Measurements from ENCODE around the gene HRAS. TPM values are rescaled to one million over a fixed set of nuclear protein-coding genes. Genes with fewer than 3 reads are reported as not detected.
A peak's percentile ranks its signal among the peaks of the same experiment; 100 is the strongest.

Gene HRAS
- total and polyA plus RNA-seq, 4 experiments from 2014 or later, result 12.9 to 42.5 (median 32.6) TPM

GRCh38 chr11:561148-562003 lies 26.0 kb upstream of the HRAS start:
- ChIA-PET CTCF (ENCODE audit: partially characterized antibody) (no interaction called here), POLR2A (ENCODE audit: partially characterized antibody) (interaction anchor here (1.0 to 7.1 kb wide), 8 partner anchors 8 to 55 kb away, joined by 3 to 56 read pairs (median 4); partner anchors contain the start of genes PHRF1 and RNH1)
- Mint-ChIP-seq H3K9me3 (no peaks in the 10 kb centered on the region), H3K36me3 (peaks cover 0 to 6% of the 10 kb centered on the region in 2 donors), H3K4me1 (peaks cover 8 to 17% (median 13%) of the 10 kb centered on the region in 4 donors), H3K27me3 (no peaks in the 10 kb centered on the region), H3K4me3 (peak overlapping the region; percentile 84 to 94 (median 89)), H3K27ac (peak overlapping the region in 5 of 7 donors; percentile 57 to 91 (median 77))
- no peaks in the 10 kb centered on the region for H3K27me3 ChIP-seq (ENCODE audit: insufficient read depth, low read length)
- peak overlapping the region; percentile 62 for H3K27ac ChIP-seq (ENCODE audit: low read depth, low read length)
- H3K9me3 ChIP-seq (ENCODE audit: control insufficient read depth in 1 of 2, low read length in 2 of 2), result no peaks in the 10 kb centered on the region
- intact Hi-C loops (cut with micrococcal nuclease), result loop anchor here (2.0 kb wide), 2 partner anchors 25 to 51 kb away; partner anchors contain the start of gene LRRC56
- peak in 2 of 5 donors; percentile 33 to 59 for DNase-seq
- peak overlapping the region; percentile 69 to 75 for H3K4me3 ChIP-seq (ENCODE audit: low read length in 2 of 2)
- H3K4me1 ChIP-seq (ENCODE audit: insufficient read depth, low read length), result peaks cover 21% of the 10 kb centered on the region
- no peaks in the 10 kb centered on the region for H3K36me3 ChIP-seq (ENCODE audit: insufficient read depth, low read length)

DNA sequence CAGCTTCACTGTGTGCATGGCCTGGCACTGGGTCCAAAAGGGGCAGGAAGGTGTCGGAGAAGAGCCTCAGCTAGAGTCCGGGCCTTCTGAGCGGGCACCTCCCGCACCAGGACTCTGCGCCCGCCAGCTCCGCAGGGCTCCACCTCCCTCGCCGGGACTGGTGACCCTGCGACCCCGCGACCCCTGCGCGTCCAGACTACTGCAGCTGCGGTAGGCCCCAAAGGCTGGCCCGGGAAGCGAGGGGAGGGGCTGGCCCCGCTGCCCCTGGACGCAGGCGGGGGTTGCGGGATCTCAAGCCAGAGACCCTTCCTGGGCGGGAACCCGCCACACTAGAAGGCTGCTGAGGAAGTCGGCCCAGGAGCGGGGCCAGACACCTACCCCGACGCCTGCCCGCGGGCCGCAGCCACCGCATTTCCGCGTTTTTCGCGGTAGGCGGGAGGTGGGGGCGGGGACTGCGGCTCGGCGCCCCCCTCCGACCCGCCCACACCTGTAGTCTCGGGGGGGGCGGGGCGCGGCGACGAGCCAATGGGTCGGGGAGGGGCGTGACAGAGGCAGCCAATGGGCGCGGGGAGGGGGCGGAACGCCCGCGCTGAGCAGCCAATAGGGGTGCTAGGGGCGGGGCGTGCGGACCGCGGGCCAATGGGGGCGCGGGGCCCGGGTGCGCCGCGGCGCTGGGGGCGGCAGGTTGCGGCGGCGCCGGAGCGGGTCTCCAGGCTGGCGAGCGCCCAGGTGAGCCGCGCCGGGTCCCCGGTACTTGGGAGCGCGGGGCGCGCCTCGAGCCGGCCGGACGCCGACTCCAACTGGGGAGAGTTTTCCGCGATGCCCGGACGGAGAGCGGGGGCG lies 25.1 kb upstream of the HRAS start, which contains the start of the genes LMNTD2 and RASSF7:
Gene LMNTD2 (minus strand): TSS at position 434 of the 843 bp plus-strand sequence. CDS start 22 bp downstream, at position 412.
Gene RASSF7 (plus strand): TSS at position 666 of the 843 bp plus-strand sequence. CDS start 799 bp downstream, outside the sequence.
- H3K4me3 Mint-ChIP-seq, result peak within 1 kb of the TSS; percentile 84 to 94 (median 89)
- Histone ChIP-seq H3K27ac (ENCODE audit: low read depth, low read length) (peak within 1 kb of the TSS; percentile 62), H3K4me3 (ENCODE audit: low read length in 2 of 2) (peak within 1 kb of the TSS; percentile 69 to 75), H3K27me3 (ENCODE audit: insufficient read depth, low read length) (no peaks in the 10 kb centered on the region), H3K9me3 (ENCODE audit: control insufficient read depth in 1 of 2, low read length in 2 of 2) (no peaks in the 10 kb centered on the region), H3K36me3 (ENCODE audit: insufficient read depth, low read length) (no peaks in the 10 kb centered on the region), H3K4me1 (ENCODE audit: insufficient read depth, low read length) (peaks cover 22% of the 10 kb centered on the region)
- peak; percentile 92 to 95 (median 92) for DNase-seq
- H3K4me1 Mint-ChIP-seq, result peaks cover 8 to 17% (median 13%) of the 10 kb centered on the region in 4 donors
- ChIA-PET POLR2A (ENCODE audit: partially characterized antibody) (interaction anchor here (0.9 to 7.1 kb wide), 14 partner anchors 8 to 354 kb away, joined by 3 to 56 read pairs (median 6); partner anchors contain the start of genes BET1L, IRF7, LRRC56 and PHRF1), CTCF (ENCODE audit: partially characterized antibody) (interaction anchor here (0.8 to 1.5 kb wide), 5 partner anchors 9 to 166 kb away, joined by 3 read pairs; partner anchors contain the start of genes DEAF1 and TMEM80)
- peaks cover 0 to 6% of the 10 kb centered on the region in 2 donors for H3K36me3 Mint-ChIP-seq
- intact Hi-C loops (cut with micrococcal nuclease), result loop anchor here (1.0 to 2.0 kb wide), 4 partner anchors 8 to 52 kb away; partner anchors contain the start of gene LRRC56
- no peaks in the 10 kb centered on the region for H3K9me3 Mint-ChIP-seq
- H3K27me3 Mint-ChIP-seq, result no peaks in the 10 kb centered on the region
- peak within 1 kb of the TSS; percentile 80 to 93 (median 89) for H3K27ac Mint-ChIP-seq

- Mint-ChIP-seq H3K4me1 (peaks cover 8 to 17% (median 13%) of the 10 kb centered on the region in 4 donors), H3K36me3 (peaks cover 0 to 6% of the 10 kb centered on the region in 2 donors), H3K9me3 (no peaks in the 10 kb centered on the region), H3K27me3 (no peaks in the 10 kb centered on the region), H3K4me3 (peak overlapping the region; percentile 66 to 81 (median 73)), H3K27ac (peak overlapping the region; percentile 77 to 93 (median 88))
- ChIA-PET POLR2A (ENCODE audit: partially characterized antibody) (interaction anchor here (0.9 to 2.1 kb wide), 12 partner anchors 9 to 353 kb away, joined by 3 to 28 read pairs (median 6); partner anchors contain the start of genes BET1L, DEAF1, IRF7 and LRRC56), CTCF (ENCODE audit: partially characterized antibody) (interaction anchor here (0.8 to 1.5 kb wide), 5 partner anchors 10 to 166 kb away, joined by 3 read pairs; partner anchors contain the start of genes DEAF1 and TMEM80)
- Histone ChIP-seq H3K27me3 (ENCODE audit: insufficient read depth, low read length) (no peaks in the 10 kb centered on the region), H3K36me3 (ENCODE audit: insufficient read depth, low read length) (no peaks in the 10 kb centered on the region), H3K4me3 (ENCODE audit: low read length in 2 of 2) (peak overlapping the region in 1 of 2 donors; percentile 37), H3K27ac (ENCODE audit: low read depth, low read length) (peak overlapping the region; percentile 57), H3K4me1 (ENCODE audit: insufficient read depth, low read length) (peaks cover 24% of the 10 kb centered on the region), H3K9me3 (ENCODE audit: control insufficient read depth in 1 of 2, low read length in 2 of 2) (no peaks in the 10 kb centered on the region)
- intact Hi-C loops (cut with micrococcal nuclease), result loop anchor here (1.0 to 5.0 kb wide), 5 partner anchors 8 to 237 kb away; partner anchors contain the start of genes LRRC56 and SLC25A22
- peak in 2 of 5 donors; percentile 25 to 39 for DNase-seq
Observed at GRCh38 chr11:559712-560304, 24.4 kb upstream of the HRAS start.

GRCh38 chr11:559020-559620 lies 23.7 kb upstream of the HRAS start:
- Mint-ChIP-seq H3K36me3 (peaks cover 0 to 6% of the 10 kb centered on the region in 2 donors), H3K9me3 (no peaks in the 10 kb centered on the region), H3K4me1 (peaks cover 8 to 17% (median 13%) of the 10 kb centered on the region in 4 donors), H3K27ac (peak overlapping the region in 6 of 7 donors; percentile 37 to 93 (median 66)), H3K27me3 (no peaks in the 10 kb centered on the region), H3K4me3 (peak overlapping the region in 1 of 8 donors; percentile 59)
- Histone ChIP-seq H3K36me3 (ENCODE audit: insufficient read depth, low read length) (no peaks in the 10 kb centered on the region), H3K4me1 (ENCODE audit: insufficient read depth, low read length) (peaks cover 30% of the 10 kb centered on the region), H3K4me3 (ENCODE audit: low read length in 2 of 2) (no peak overlapping the region), H3K9me3 (ENCODE audit: control insufficient read depth in 1 of 2, low read length in 2 of 2) (no peaks in the 10 kb centered on the region), H3K27ac (ENCODE audit: low read depth, low read length) (no peak overlapping the region), H3K27me3 (ENCODE audit: insufficient read depth, low read length) (no peaks in the 10 kb centered on the region)
- DNase-seq, result peak in 2 of 5 donors; percentile 37 to 56
- ChIA-PET POLR2A (ENCODE audit: partially characterized antibody) (interaction anchor here (0.9 to 2.1 kb wide), 7 partner anchors 10 to 163 kb away, joined by 3 to 28 read pairs (median 6); partner anchors contain the start of genes DEAF1, IRF7, LRRC56 and PHRF1), CTCF (ENCODE audit: partially characterized antibody) (interaction anchor here (0.8 to 1.5 kb wide), 2 partner anchors 11 to 136 kb away, joined by 3 read pairs; partner anchors contain the start of genes DEAF1 and TMEM80)
- intact Hi-C loops (cut with micrococcal nuclease), result loop anchor here (5.0 kb wide), 1 partner anchor 238 kb away; the partner anchor contains the start of gene SLC25A22

- intact Hi-C loops (cut with micrococcal nuclease), result loop anchor here (5.0 kb wide), 1 partner anchor 239 kb away; the partner anchor contains the start of gene SLC25A22
- H3K9me3 ChIP-seq (ENCODE audit: control insufficient read depth in 1 of 2, low read length in 2 of 2), result no peaks in the 10 kb centered on the region
- peak in 1 of 5 donors; percentile 43 for DNase-seq
- POLR2A ChIA-PET (ENCODE audit: partially characterized antibody), result interaction anchor here (1.6 to 2.1 kb wide), 2 partner anchors 17 to 164 kb away, joined by 4 to 28 read pairs; partner anchors contain the start of gene PHRF1
- Mint-ChIP-seq H3K36me3 (peaks cover 0 to 4% of the 10 kb centered on the region in 2 donors), H3K27me3 (no peaks in the 10 kb centered on the region), H3K4me1 (peaks cover 7 to 17% (median 12%) of the 10 kb centered on the region in 4 donors), H3K9me3 (no peaks in the 10 kb centered on the region), H3K4me3 (peak overlapping the region in 1 of 8 donors; percentile 20), H3K27ac (peak overlapping the region in 1 of 7 donors; percentile 93)
- H3K4me3 ChIP-seq (ENCODE audit: low read length in 2 of 2), result no peak overlapping the region
- CTCF ChIA-PET (ENCODE audit: partially characterized antibody), result no interaction called here
- no peaks in the 10 kb centered on the region for H3K27me3 ChIP-seq (ENCODE audit: insufficient read depth, low read length)
- H3K27ac ChIP-seq (ENCODE audit: low read depth, low read length), result no peak overlapping the region
- no peaks in the 10 kb centered on the region for H3K36me3 ChIP-seq (ENCODE audit: insufficient read depth, low read length)
- peaks cover 32% of the 10 kb centered on the region for H3K4me1 ChIP-seq (ENCODE audit: insufficient read depth, low read length)
Observed at GRCh38 chr11:558503-558902, 23.1 kb upstream of the HRAS start.

Data from CD4-positive, alpha-beta memory T cell (primary cell).